SU-DHL-6 (cell line): ENCODE data around the gene PTCH2.

ENCODE experiments used
- EZH2phosphoT487 ChIP-seq: fragments of 200-600 bp; sonication (generic), shearing (Covaris generic); conservative IDR thresholded peaks from 2 replicates; pipeline ENCODE4 v1.6.1; 2018; ENCODE audit warnings: mild to moderate bottlenecking, antibody characterized with exemption, low read length, moderate library complexity, mixed read lengths
- TF ChIP-seq, protein P1 (sequence below): fragments of 200-600 bp; sonication (generic); IDR thresholded peaks from one replicate; pipeline ENCODE4 v1.5.1; 2017; ENCODE audit warnings: antibody characterized with exemption, mild to moderate bottlenecking, low read length, moderate library complexity; ENCODE audit not compliant: insufficient read depth, poor library complexity, severe bottlenecking

DNA sequence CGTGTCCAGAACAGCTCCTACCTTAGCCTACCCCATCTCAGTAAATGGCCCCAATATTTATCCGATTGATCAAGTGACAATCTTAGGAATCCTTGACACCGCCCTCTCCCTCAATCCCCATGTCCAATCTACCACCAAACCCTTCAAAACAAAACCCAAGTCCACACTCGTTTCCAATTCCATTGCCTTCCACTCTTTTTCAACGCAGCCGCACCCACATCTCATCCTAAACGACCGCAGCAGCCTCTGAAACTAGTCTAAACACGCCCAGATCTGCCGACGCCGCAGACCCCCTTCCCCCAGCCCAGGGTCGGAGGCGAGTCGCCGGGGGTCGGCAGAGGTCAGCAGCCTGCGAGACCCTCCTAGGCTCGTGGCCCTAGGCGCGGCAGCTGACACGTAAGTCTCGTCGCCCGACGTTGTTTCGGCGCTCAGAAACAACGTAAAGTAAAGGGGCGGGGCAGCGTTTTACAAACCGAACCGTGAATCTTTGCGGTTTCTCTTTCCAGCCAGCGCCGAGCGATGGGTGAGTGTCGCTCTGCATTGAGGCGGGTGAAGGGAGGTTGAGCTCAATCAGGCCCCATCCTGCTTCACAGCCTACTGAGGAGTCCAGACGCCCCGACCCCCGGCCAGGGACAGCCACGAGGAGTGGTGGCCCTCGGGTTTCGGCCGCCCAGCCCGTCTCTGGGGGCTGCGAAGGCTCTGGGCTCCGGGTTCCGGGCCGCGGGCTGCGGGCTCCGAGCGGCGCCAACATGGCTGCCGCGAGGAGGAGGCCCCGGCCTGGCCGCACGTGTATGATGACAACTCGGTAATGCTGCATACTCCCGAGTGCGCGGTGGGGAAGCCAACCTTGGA lies 67.7 kb downstream of the PTCH2 start, which contains the start of gene RPS8:
- TF ChIP-seq, protein P1, sequence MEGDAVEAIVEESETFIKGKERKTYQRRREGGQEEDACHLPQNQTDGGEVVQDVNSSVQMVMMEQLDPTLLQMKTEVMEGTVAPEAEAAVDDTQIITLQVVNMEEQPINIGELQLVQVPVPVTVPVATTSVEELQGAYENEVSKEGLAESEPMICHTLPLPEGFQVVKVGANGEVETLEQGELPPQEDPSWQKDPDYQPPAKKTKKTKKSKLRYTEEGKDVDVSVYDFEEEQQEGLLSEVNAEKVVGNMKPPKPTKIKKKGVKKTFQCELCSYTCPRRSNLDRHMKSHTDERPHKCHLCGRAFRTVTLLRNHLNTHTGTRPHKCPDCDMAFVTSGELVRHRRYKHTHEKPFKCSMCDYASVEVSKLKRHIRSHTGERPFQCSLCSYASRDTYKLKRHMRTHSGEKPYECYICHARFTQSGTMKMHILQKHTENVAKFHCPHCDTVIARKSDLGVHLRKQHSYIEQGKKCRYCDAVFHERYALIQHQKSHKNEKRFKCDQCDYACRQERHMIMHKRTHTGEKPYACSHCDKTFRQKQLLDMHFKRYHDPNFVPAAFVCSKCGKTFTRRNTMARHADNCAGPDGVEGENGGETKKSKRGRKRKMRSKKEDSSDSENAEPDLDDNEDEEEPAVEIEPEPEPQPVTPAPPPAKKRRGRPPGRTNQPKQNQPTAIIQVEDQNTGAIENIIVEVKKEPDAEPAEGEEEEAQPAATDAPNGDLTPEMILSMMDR = no peak
- TF ChIP-seq EZH2phosphoT487 = no peak
